VCaP (cell line): ENCODE data around the gene CSNK1G1.

Source experiments
- H3K27ac ChIP-seq: fragments of 450-650 bp; 2 replicates; pipeline ENCODE4 v1.5.1; 2017
- CTCF ChIP-seq: fragments of 450-650 bp; conservative IDR thresholded peaks from 2 replicates; pipeline ENCODE4 v1.5.1; 2017; ENCODE audit warnings: mild to moderate bottlenecking, moderate library complexity

Gene CSNK1G1

GRCh38 chr15:64146041-64146440 lies 209.9 kb downstream of the CSNK1G1 start:
- no peak for TF ChIP-seq CTCF
- H3K27ac ChIP-seq = no peak overlapping the region

GRCh38 chr15:64144565-64145281 lies 211.2 kb downstream of the CSNK1G1 start:
- H3K27ac ChIP-seq = no peak overlapping the region
- no peak for TF ChIP-seq CTCF

- no peak overlapping the region for H3K27ac ChIP-seq
- TF ChIP-seq CTCF = no peak
These were observed 211.8 kb downstream of the CSNK1G1 start for GRCh38 chr15:64144192-64144564.

GRCh38 chr15:64143276-64143675 lies 212.7 kb downstream of the CSNK1G1 start:
- no peak for TF ChIP-seq CTCF
- H3K27ac ChIP-seq = no peak overlapping the region

GRCh38 chr15:64141798-64142512 lies 214.0 kb downstream of the CSNK1G1 start:
- TF ChIP-seq CTCF = no peak
- no peak overlapping the region for H3K27ac ChIP-seq

- no peak for TF ChIP-seq CTCF
- no peak overlapping the region for H3K27ac ChIP-seq
These were observed 217.5 kb downstream of the CSNK1G1 start for GRCh38 chr15:64138331-64138941.

GRCh38 chr15:64137226-64137833 lies 218.6 kb downstream of the CSNK1G1 start:
- TF ChIP-seq CTCF = no peak
- no peak overlapping the region for H3K27ac ChIP-seq
